GM12878 (cell line): Measurements from ENCODE around the gene WDR53. TPM values are rescaled to one million over a fixed set of nuclear protein-coding genes. Genes with fewer than 3 reads are reported as not detected.

Source experiments
- ATAC-seq: fragments of 200-7000 bp; cut with Tn5 transposase; 3 replicates; pipeline ENCODE4 v1.9.1; 2020; ENCODE audit warnings: mild to moderate bottlenecking, moderate library complexity
- BruUV-seq: library from RNA; stranded (reverse); fragments of 400-500 nt; replicated peaks from 2 replicates; lab custom pipeline; 2021; lab: Mats Ljungman, UMichigan
- CTCF ChIA-PET: fragments of 300-600 bp; sonication (Branson Sonifier 250); formaldehyde crosslinking; extraction: SDS; loops from one replicate; lab custom pipeline; 2021; ENCODE audit warnings: inconsistent platforms; lab: Yijun Ruan, JAX
- POLR2A ChIA-PET: fragments of 350-600 bp; formaldehyde crosslinking; extraction: SDS; loops from one replicate; lab custom pipeline; 2021; ENCODE audit warnings: inconsistent platforms; lab: Charles Lee
- RAD21 ChIA-PET: fragments of 300-600 bp; sonication (Branson Sonifier 250); formaldehyde crosslinking; loops from one replicate; lab custom pipeline; 2023; ENCODE audit warnings: antibody characterized with exemption; ENCODE audit not compliant: unreplicated experiment; lab: Charles Lee
- SMC1A ChIA-PET: fragments of 300-600 bp; sonication (Branson Sonifier 250); formaldehyde crosslinking; loops from one replicate; lab custom pipeline; 2023; ENCODE audit not compliant: unreplicated experiment, uncharacterized antibody; lab: Charles Lee
- DNase-seq: peaks from one replicate; pipeline ENCODE4 v3.0.0-alpha.2; 2011; ENCODE audit warnings: low read depth, low spot score
- FAIRE-seq: peaks from 3 replicates; lab custom pipeline; 2011; peaks lifted over from hg19 to GRCh38; lab: Jason Lieb, UNC
- H2AFZ ChIP-seq: 2 replicates; pipeline ENCODE4 v1.6.0; 2011; ENCODE audit warnings: low read depth, low read length, control low read depth; ENCODE audit not compliant: control insufficient read depth
- H3K27ac ChIP-seq: 2 replicates; pipeline ENCODE4 v1.5.1; 2011; ENCODE audit warnings: control low read depth; ENCODE audit not compliant: control insufficient read depth, insufficient read depth
- H3K27me3 ChIP-seq, 2 experiments: replicated peaks in 1 of 2; 2 replicates each; pipeline versions ENCODE4 v1.6.0 to v1.6.1; 2011; ENCODE audit warnings: low read length in 1 of 2; ENCODE audit not compliant: control insufficient read depth in 2 of 2, insufficient read depth in 2 of 2
- H3K36me3 ChIP-seq, 2 experiments: 2 replicates each; pipeline ENCODE4 v1.5.1; 2011; ENCODE audit warnings: low read length in 1 of 2; ENCODE audit not compliant: control insufficient read depth in 2 of 2, insufficient read depth in 2 of 2
- H3K4me1 ChIP-seq: 2 replicates; pipeline ENCODE4 v1.6.1; 2011; ENCODE audit warnings: mild to moderate bottlenecking, low read length, moderate library complexity, mixed read lengths; ENCODE audit not compliant: control insufficient read depth, insufficient read depth
- H3K4me2 ChIP-seq: 2 replicates; pipeline ENCODE4 v1.6.0; 2011; ENCODE audit warnings: control low read depth; ENCODE audit not compliant: control insufficient read depth, insufficient read depth
- H3K4me3 ChIP-seq: fragments of 200-600 bp; sonication (generic); 2 replicates; pipeline ENCODE4 v1.5.1; 2016
- H3K79me2 ChIP-seq: 2 replicates; pipeline ENCODE4 v1.6.0; 2011; ENCODE audit warnings: low read length; ENCODE audit not compliant: control insufficient read depth, insufficient read depth
- H3K9ac ChIP-seq: 2 replicates; pipeline ENCODE4 v1.8.0; 2011; ENCODE audit warnings: low read length, control low read depth, mixed read lengths; ENCODE audit not compliant: control insufficient read depth, insufficient read depth
- H3K9me3 ChIP-seq: replicated peaks from 3 replicates; pipeline ENCODE4 v1.5.1; 2011; ENCODE audit warnings: mild to moderate bottlenecking, low read length; ENCODE audit not compliant: control insufficient read depth, insufficient read depth
- H4K20me1 ChIP-seq: 2 replicates; pipeline ENCODE4 v1.6.0; 2011; ENCODE audit not compliant: control insufficient read depth, insufficient read depth
- CHD1 ChIP-seq: IDR thresholded peaks from 2 replicates; pipeline ENCODE4 v1.6.1; 2012; ENCODE audit warnings: low read depth, low read length, improper control_type of control experiment
- CREB1 ChIP-seq: IDR thresholded peaks from 2 replicates; pipeline ENCODE4 v1.6.1; 2012; ENCODE audit warnings: low read depth, mild to moderate bottlenecking, inconsistent platforms
- E2F8 ChIP-seq: fragments of 450-650 bp; IDR thresholded peaks from 2 replicates; pipeline ENCODE4 v1.6.1; 2018; ENCODE audit warnings: mild to moderate bottlenecking, low read depth, moderate library complexity; ENCODE audit not compliant: partially characterized antibody
- HDAC6 ChIP-seq: fragments of 200-600 bp; sonication (generic); IDR thresholded peaks from one replicate; pipeline ENCODE4 v1.8.0; 2017; ENCODE audit warnings: antibody characterized with exemption; ENCODE audit not compliant: unreplicated experiment
- IKZF1 ChIP-seq: fragments of 450-650 bp; conservative IDR thresholded peaks from 2 replicates; pipeline ENCODE4 v1.6.1; 2017; ENCODE audit warnings: antibody characterized with exemption, mild to moderate bottlenecking
- NRF1 ChIP-seq: conservative IDR thresholded peaks from 2 replicates; pipeline ENCODE4 v1.6.1; 2011; ENCODE audit warnings: mild to moderate bottlenecking, low read depth, low read length, improper control_type of control experiment
- SIX5 ChIP-seq: IDR thresholded peaks from 2 replicates; pipeline ENCODE4 v1.6.1; 2011; ENCODE audit warnings: mild to moderate bottlenecking, low read depth, low read length, moderate library complexity; ENCODE audit not compliant: severe bottlenecking
- SMAD1 ChIP-seq: fragments of 450-650 bp; IDR thresholded peaks from 2 replicates; pipeline ENCODE4 v1.6.1; 2018; ENCODE audit warnings: mild to moderate bottlenecking, low read depth; ENCODE audit not compliant: partially characterized antibody
- SMARCA5 ChIP-seq: fragments of 450-650 bp; IDR thresholded peaks from 2 replicates; pipeline ENCODE4 v1.6.1; 2017; ENCODE audit warnings: mild to moderate bottlenecking
- SP1 ChIP-seq: IDR thresholded peaks from one replicate; pipeline ENCODE4 v1.6.1; 2011; ENCODE audit warnings: low read depth, low read length
- TCF3 ChIP-seq: IDR thresholded peaks from 2 replicates; pipeline ENCODE4 v1.6.1; 2012; ENCODE audit warnings: low read depth, mild to moderate bottlenecking, low read length, borderline replicate concordance; ENCODE audit not compliant: insufficient read depth
- ZNF207 ChIP-seq: fragments of 450-650 bp; IDR thresholded peaks from 2 replicates; pipeline ENCODE4 v1.6.1; 2014; ENCODE audit warnings: antibody characterized with exemption, mild to moderate bottlenecking, borderline replicate concordance
- ZNF622 ChIP-seq: fragments of 450-650 bp; IDR thresholded peaks from 2 replicates; pipeline ENCODE4 v1.6.1; 2017; ENCODE audit warnings: mild to moderate bottlenecking, inconsistent platforms
- ZZZ3 ChIP-seq: IDR thresholded peaks from 2 replicates; pipeline ENCODE4 v1.6.1; 2011; ENCODE audit warnings: low read depth; ENCODE audit not compliant: control insufficient read depth, insufficient read length
- WGBS: methylation state at CpG from one replicate; pipeline ENCODE4 v1.1.6; 2016; ENCODE audit warnings: low lambda C conversion rate; ENCODE audit not compliant: insufficient replicate concordance, insufficient coverage; ENCODE audit errors: missing lambda C conversion rate; 5-methylcytosine and 5-hydroxymethylcytosine counted together
- in situ Hi-C: fragments of 300-500 bp; cut with MboI; formaldehyde crosslinking; loops from 9 replicates; pipeline ENCODE4 v1.14.3; 2018; ENCODE audit warnings: mixed read lengths
- intact Hi-C: fragments of 100-400 bp; cut with micrococcal nuclease; formaldehyde crosslinking; loops from one replicate; pipeline ENCODE4 v1.14.2; 2022; ENCODE audit not compliant: unreplicated experiment
- polyA plus RNA-seq, 11 experiments: library from polyadenylated mRNA; depleted of rRNA in 4 of 11; unstranded in 6 of 11; stranded (reverse) in 5 of 11; fragments of >200 nt; fragmentation: Nextera tagmentation in 4 of 11; fragmentation: Illumina TruSeq in 1 of 11; extraction: Ambion mirVana in 4 of 11; extraction: Trizol in 1 of 11; gene quantifications; 1 replicate in 1 of 11; 2 replicates in 10 of 11; pipeline versions ENCODE4 v1.2.1 to v1.2.3, GENCODE V29; 2011 to 2016; ENCODE audit warnings: inconsistent platforms in 2 of 11, missing spikeins in 2 of 11, low read depth in 1 of 11
- total RNA-seq, 4 experiments: library from RNA; depleted of rRNA in 3 of 4; stranded (reverse); fragments of >200 nt in 3 of 4; fragmentation: Illumina TruSeq in 1 of 4; extraction: Trizol in 1 of 4; gene quantifications; 2 replicates each; pipeline versions ENCODE4 v1.2.1 to v1.2.3, GENCODE V29; 2013 to 2021
- TF ChIP-seq, protein P1 (sequence below): fragments of 450-650 bp; IDR thresholded peaks from 2 replicates; pipeline ENCODE4 v1.6.1; 2016; ENCODE audit warnings: mild to moderate bottlenecking

The WDR53 gene
- total and polyA plus RNA-seq, 10 of the 15 experiments (the other 5 are each of a cell fraction or from before 2014, with no cell fraction given), result 7.7 to 20.3 (median 15.7) TPM

GRCh38 chr3:196553551-196553950 is 14.8 kb downstream of the WDR53 start:
- TF ChIP-seq HDAC6 (no peak), NRF1 (no peak), IKZF1 (no peak), SMARCA5 (no peak), E2F8 (no peak), ZNF207 (no peak), ZZZ3 (no peak), SP1 (no peak), TCF3 (no peak), SIX5 (no peak), CHD1 (no peak), CREB1 (no peak), SMAD1 (no peak), ZNF622 (no peak)
- TF ChIP-seq, protein P1, sequence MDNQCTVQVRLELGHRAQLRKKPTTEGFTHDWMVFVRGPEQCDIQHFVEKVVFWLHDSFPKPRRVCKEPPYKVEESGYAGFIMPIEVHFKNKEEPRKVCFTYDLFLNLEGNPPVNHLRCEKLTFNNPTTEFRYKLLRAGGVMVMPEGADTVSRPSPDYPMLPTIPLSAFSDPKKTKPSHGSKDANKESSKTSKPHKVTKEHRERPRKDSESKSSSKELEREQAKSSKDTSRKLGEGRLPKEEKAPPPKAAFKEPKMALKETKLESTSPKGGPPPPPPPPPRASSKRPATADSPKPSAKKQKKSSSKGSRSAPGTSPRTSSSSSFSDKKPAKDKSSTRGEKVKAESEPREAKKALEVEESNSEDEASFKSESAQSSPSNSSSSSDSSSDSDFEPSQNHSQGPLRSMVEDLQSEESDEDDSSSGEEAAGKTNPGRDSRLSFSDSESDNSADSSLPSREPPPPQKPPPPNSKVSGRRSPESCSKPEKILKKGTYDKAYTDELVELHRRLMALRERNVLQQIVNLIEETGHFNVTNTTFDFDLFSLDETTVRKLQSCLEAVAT, result no peak
- no peak for FAIRE-seq
- Histone ChIP-seq H3K9ac (no peak overlapping the region), H3K27ac (no peak overlapping the region), H4K20me1 (no peaks in the 10 kb centered on the region), H3K4me3 (no peak overlapping the region), H3K9me3 (peaks cover 5% of the 10 kb centered on the region; the same call in 2 of the 3 replicates), H3K79me2 (no peaks in the 10 kb centered on the region), H3K4me1 (peaks cover 8% of the 10 kb centered on the region), H3K27me3 (no peaks in the 10 kb centered on the region), H3K36me3 (no peaks in the 10 kb centered on the region), H3K4me2 (no peak overlapping the region), H2AFZ (no peak overlapping the region)
- over 99% methylated on average over 9 of the region's 9 CpGs for WGBS
- ChIA-PET CTCF (interaction anchor here (0.8 to 1.8 kb wide), 4 partner anchors 16 to 566 kb away, joined by 3 to 4 read pairs (median 4); no protein-coding TSS in a partner anchor), RAD21 (no interaction called here), POLR2A (interaction anchor here (0.6 kb wide), 1 partner anchor 138 kb away, joined by 3 read pairs; no protein-coding TSS in a partner anchor), SMC1A (interaction anchor here (0.9 to 1.0 kb wide), 2 partner anchors 20 to 37 kb away, joined by 3 read pairs; no protein-coding TSS in a partner anchor)
- in situ Hi-C loops (no loop called here), intact Hi-C loops (no loop called here)
- no TSS peak for BruUV-seq
- no peak for ATAC-seq
- no peak for DNase-seq
